Measurements from ENCODE around the gene ADARB1.

Gene ADARB1

GRCh38 chr21:45162809-45163208, 88.4 kb downstream of the ADARB1 start:
- H3K79me2 ChIP-seq (ENCODE audit: insufficient read depth, low read length): no peaks in the 10 kb centered on the region
- H3K4me1 ChIP-seq (ENCODE audit: insufficient read depth, low read length): no peaks in the 10 kb centered on the region
- H3K9me3 ChIP-seq (ENCODE audit: insufficient read depth, low read length, severe bottlenecking): no peaks in the 10 kb centered on the region
- no peaks in the 10 kb centered on the region for H3K36me3 ChIP-seq (ENCODE audit: insufficient read depth, low read length)
- ATAC-seq (ENCODE audit: insufficient read depth, low read depth) (no peak), DNase-seq (no peak)
- H4K20me1 ChIP-seq (ENCODE audit: insufficient read depth, low read length): peaks cover 47% of the 10 kb centered on the region
- no peak overlapping the region for H3K9ac ChIP-seq (ENCODE audit: low read depth, low read length)
- no peak overlapping the region for H2AFZ ChIP-seq (ENCODE audit: low read depth, low read length)
- no peak for TF ChIP-seq EZH2 (IDR thresholded peaks at IDR 0.05; ENCODE audit: borderline replicate concordance, low read depth, low read length, severe bottlenecking)
- no peak for TF ChIP-seq CTCF (IDR thresholded peaks at IDR 0.05; ENCODE audit: borderline replicate concordance, extremely low read depth, low read length, poor library complexity, severe bottlenecking)
- no peak overlapping the region for H3K4me2 ChIP-seq (ENCODE audit: insufficient read depth, low read length)
- H3K4me3 ChIP-seq (ENCODE audit: low read depth in 1 of 2, low read length in 2 of 2): no peak overlapping the region
- H3K27me3 ChIP-seq (ENCODE audit: insufficient read depth, low read length, poor library complexity): no peaks in the 10 kb centered on the region
- no peak overlapping the region for H3K27ac ChIP-seq (ENCODE audit: low read length)

- no peaks in the 10 kb centered on the region for H3K9me3 ChIP-seq (ENCODE audit: insufficient read depth, low read length, severe bottlenecking)
- no peaks in the 10 kb centered on the region for H3K36me3 ChIP-seq (ENCODE audit: insufficient read depth, low read length)
- no peak overlapping the region for H3K27ac ChIP-seq (ENCODE audit: low read length)
- no peak overlapping the region for H2AFZ ChIP-seq (ENCODE audit: low read depth, low read length)
- no peak overlapping the region for H3K4me3 ChIP-seq (ENCODE audit: low read depth in 1 of 2, low read length in 2 of 2)
- DNase-seq: no peak
- TF ChIP-seq CTCF (IDR thresholded peaks at IDR 0.05; ENCODE audit: borderline replicate concordance, extremely low read depth, low read length, poor library complexity, severe bottlenecking) (no peak), EZH2 (IDR thresholded peaks at IDR 0.05; ENCODE audit: borderline replicate concordance, low read depth, low read length, severe bottlenecking) (no peak)
- no peaks in the 10 kb centered on the region for H3K79me2 ChIP-seq (ENCODE audit: insufficient read depth, low read length)
- H3K9ac ChIP-seq (ENCODE audit: low read depth, low read length): no peak overlapping the region
- H4K20me1 ChIP-seq (ENCODE audit: insufficient read depth, low read length): peaks cover 41% of the 10 kb centered on the region
- ATAC-seq (ENCODE audit: insufficient read depth, low read depth): no peak
- H3K4me1 ChIP-seq (ENCODE audit: insufficient read depth, low read length): no peaks in the 10 kb centered on the region
- no peaks in the 10 kb centered on the region for H3K27me3 ChIP-seq (ENCODE audit: insufficient read depth, low read length, poor library complexity)
- H3K4me2 ChIP-seq (ENCODE audit: insufficient read depth, low read length): no peak overlapping the region
Measured at GRCh38 chr21:45163413-45164123, 89.2 kb downstream of the ADARB1 start.

- no peak overlapping the region for H3K27ac ChIP-seq (ENCODE audit: low read length)
- no peaks in the 10 kb centered on the region for H3K4me1 ChIP-seq (ENCODE audit: insufficient read depth, low read length)
- no peaks in the 10 kb centered on the region for H3K27me3 ChIP-seq (ENCODE audit: insufficient read depth, low read length, poor library complexity)
- H3K9ac ChIP-seq (ENCODE audit: low read depth, low read length): no peak overlapping the region
- H3K4me2 ChIP-seq (ENCODE audit: insufficient read depth, low read length): no peak overlapping the region
- no peak overlapping the region for H2AFZ ChIP-seq (ENCODE audit: low read depth, low read length)
- DNase-seq (no peak), ATAC-seq (ENCODE audit: insufficient read depth, low read depth) (no peak)
- H3K4me3 ChIP-seq (ENCODE audit: low read depth in 1 of 2, low read length in 2 of 2): no peak overlapping the region
- no peaks in the 10 kb centered on the region for H3K79me2 ChIP-seq (ENCODE audit: insufficient read depth, low read length)
- no peak for TF ChIP-seq EZH2 (IDR thresholded peaks at IDR 0.05; ENCODE audit: borderline replicate concordance, low read depth, low read length, severe bottlenecking)
- TF ChIP-seq CTCF (IDR thresholded peaks at IDR 0.05; ENCODE audit: borderline replicate concordance, extremely low read depth, low read length, poor library complexity, severe bottlenecking): no peak
- no peaks in the 10 kb centered on the region for H3K36me3 ChIP-seq (ENCODE audit: insufficient read depth, low read length)
- H4K20me1 ChIP-seq (ENCODE audit: insufficient read depth, low read length): peaks cover 39% of the 10 kb centered on the region
- H3K9me3 ChIP-seq (ENCODE audit: insufficient read depth, low read length, severe bottlenecking): no peaks in the 10 kb centered on the region
Measured at GRCh38 chr21:45164124-45164511, 89.7 kb downstream of the ADARB1 start.
